Left ventricle myocardium inferior (tissue), 1 donor: ENCODE data around the gene PDHB. TPM values are rescaled to one million over a fixed set of nuclear protein-coding genes. Genes with fewer than 3 reads are reported as not detected.

Experiments used
- DNase-seq: peaks from one replicate; pipeline ENCODE4 v3.0.0-alpha.2; 2020
- H3K27ac ChIP-seq: fragments of 200-600 bp; replicated peaks from 2 replicates; pipeline ENCODE4 v1.8.0; 2021
- H3K27me3 ChIP-seq: fragments of 200-600 bp; 2 replicates; pipeline ENCODE4 v1.8.0; 2021; ENCODE audit warnings: low read depth
- H3K36me3 ChIP-seq: fragments of 200-600 bp; 2 replicates; pipeline ENCODE4 v1.8.0; 2021
- H3K4me1 ChIP-seq: fragments of 200-600 bp; 2 replicates; pipeline ENCODE4 v1.8.0; 2021
- H3K4me3 ChIP-seq: fragments of 200-600 bp; 2 replicates; pipeline ENCODE4 v1.8.0; 2021; ENCODE audit warnings: mild to moderate bottlenecking, moderate library complexity
- H3K9me3 ChIP-seq: fragments of 200-600 bp; replicated peaks from 2 replicates; pipeline ENCODE4 v1.8.0; 2021
- intact Hi-C: fragments of 100-400 bp; cut with micrococcal nuclease; formaldehyde crosslinking; loops from one replicate; pipeline ENCODE4 v1.11.0; 2022
- long read RNA-seq: library from polyadenylated mRNA; unstranded; transcript quantifications from one replicate; pipeline ENCODE4 v2.0.0, GENCODE V29; 2021
- total RNA-seq: library from RNA; stranded (reverse); fragmentation: NEBNext Ultra II Directional; extraction: Animal tissue kit (Norgen Biotek cat#: 25700); gene quantifications from one replicate; pipeline ENCODE4 v1.2.1, GENCODE V29; 2021
- TF ChIP-seq, protein P1 (sequence below): fragments of 200-600 bp; IDR thresholded peaks from 2 replicates; pipeline ENCODE4 v1.8.0; 2021; ENCODE audit warnings: antibody characterized with exemption, mild to moderate bottlenecking, borderline replicate concordance
- donor health status: DM: no; HTN: yes; CAD: no; lungs with severe emphysema.

Gene PDHB
- total RNA-seq, result 195 TPM
- long read RNA-seq, transcript PDHB-201 (10 exons, 1,527 nt), result major isoform, 268 of 291 reads
- long read RNA-seq, transcript PDHB-202 (9 exons, 1,478 nt), result minor isoform, 5 of 291 reads
- long read RNA-seq, partial matches to known transcripts, result 4 of 291 reads
- long read RNA-seq, other reads (novel, unspliced or antisense), result 11 of 291 reads

DNA sequence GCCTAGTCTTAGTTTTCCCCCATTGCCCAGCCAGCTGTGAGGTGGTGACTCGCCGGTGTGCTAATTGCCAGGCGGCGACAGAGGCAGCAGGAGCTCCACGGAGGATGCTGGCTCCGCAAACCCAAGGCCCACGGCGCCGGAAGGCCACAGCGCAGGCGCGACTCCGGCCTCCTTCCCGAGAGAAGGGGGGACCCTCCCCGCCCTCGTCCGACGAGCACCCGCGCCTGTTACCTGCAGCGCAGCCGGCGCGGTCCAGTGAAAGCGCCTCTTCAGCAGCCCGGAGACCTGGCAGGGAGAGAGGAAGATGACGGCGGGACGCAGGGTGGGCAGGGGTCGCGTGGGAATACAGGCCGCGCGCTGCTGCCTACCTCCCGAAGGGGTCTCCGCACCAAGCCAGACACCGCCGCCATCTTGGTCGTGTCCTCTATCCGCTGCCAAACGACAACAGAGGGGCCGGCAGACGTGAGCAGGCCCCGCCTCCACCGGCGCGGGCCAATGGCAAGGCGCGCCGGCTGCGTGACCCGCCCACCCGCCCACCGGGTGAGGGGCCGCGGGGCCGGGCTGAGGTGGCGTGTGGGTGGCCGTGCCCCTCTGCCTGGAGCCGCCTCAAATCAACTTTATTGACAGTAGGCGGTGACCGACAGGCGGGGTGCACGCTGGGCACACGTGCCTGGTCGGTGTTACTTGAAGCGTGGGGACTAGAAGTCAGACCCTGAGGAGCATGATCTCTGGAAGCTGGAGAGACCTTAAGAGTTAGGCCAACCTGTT is at the start of gene PDHB:
Gene PDHB, minus strand, starts transcription at position 433 of the 768 bp plus-strand sequence. Its CDS starts 23 bp downstream, at position 410.
- peak; percentile 92 for DNase-seq
- Histone ChIP-seq H3K27me3 (no peaks in the 10 kb centered on the region), H3K27ac (peak within 1 kb of the TSS; percentile 97), H3K36me3 (peaks cover 34% of the 10 kb centered on the region), H3K9me3 (no peaks in the 10 kb centered on the region), H3K4me1 (peaks cover 45% of the 10 kb centered on the region), H3K4me3 (peak within 1 kb of the TSS; percentile 84)
- TF ChIP-seq, protein P1, sequence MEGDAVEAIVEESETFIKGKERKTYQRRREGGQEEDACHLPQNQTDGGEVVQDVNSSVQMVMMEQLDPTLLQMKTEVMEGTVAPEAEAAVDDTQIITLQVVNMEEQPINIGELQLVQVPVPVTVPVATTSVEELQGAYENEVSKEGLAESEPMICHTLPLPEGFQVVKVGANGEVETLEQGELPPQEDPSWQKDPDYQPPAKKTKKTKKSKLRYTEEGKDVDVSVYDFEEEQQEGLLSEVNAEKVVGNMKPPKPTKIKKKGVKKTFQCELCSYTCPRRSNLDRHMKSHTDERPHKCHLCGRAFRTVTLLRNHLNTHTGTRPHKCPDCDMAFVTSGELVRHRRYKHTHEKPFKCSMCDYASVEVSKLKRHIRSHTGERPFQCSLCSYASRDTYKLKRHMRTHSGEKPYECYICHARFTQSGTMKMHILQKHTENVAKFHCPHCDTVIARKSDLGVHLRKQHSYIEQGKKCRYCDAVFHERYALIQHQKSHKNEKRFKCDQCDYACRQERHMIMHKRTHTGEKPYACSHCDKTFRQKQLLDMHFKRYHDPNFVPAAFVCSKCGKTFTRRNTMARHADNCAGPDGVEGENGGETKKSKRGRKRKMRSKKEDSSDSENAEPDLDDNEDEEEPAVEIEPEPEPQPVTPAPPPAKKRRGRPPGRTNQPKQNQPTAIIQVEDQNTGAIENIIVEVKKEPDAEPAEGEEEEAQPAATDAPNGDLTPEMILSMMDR, result no peak
- intact Hi-C loops, result no loop called here

DNA sequence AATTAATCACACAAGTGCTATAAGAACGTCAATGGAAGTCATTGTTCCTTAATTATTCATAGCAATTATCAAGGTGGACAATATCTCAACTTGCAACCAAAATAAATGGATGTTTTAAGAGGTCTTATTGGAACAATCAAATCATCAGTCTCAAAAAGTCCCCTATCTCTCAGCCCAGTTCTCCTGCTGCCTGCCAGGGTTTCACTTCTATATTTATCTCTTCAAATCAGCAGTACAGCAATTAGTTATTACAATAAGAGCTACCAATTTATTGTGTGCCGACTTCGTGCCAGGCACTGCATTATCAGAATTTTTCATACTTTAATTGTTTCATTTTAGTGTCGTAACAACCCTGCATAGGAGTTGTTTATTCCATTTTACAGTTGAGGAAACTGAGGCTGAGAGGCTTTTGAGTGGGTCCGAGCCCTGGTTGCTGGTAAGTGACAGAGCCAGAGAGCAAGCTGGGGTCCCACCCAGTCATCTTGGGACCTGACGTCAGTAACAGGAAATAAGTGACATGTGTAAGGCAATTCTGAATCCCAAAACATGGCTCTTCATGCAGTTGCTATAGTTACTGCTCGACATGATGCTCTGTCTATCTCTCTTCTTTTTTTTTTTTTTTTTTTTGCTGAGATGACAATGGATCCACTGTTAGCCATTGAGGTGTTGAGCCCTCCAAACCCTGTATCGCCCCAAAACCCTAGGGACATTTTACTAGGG is 49.4 kb upstream of the PDHB start:
- H3K27me3 ChIP-seq, result no peaks in the 10 kb centered on the region
- TF ChIP-seq, protein P1, result no peak
- peaks cover 38% of the 10 kb centered on the region for H3K4me1 ChIP-seq
- peak overlapping the region; percentile 80 for H3K27ac ChIP-seq
- no peak for DNase-seq
- H3K36me3 ChIP-seq, result no peaks in the 10 kb centered on the region
- intact Hi-C loops, result no loop called here
- peaks cover 8% of the 10 kb centered on the region for H3K9me3 ChIP-seq
- no peak overlapping the region for H3K4me3 ChIP-seq

DNA sequence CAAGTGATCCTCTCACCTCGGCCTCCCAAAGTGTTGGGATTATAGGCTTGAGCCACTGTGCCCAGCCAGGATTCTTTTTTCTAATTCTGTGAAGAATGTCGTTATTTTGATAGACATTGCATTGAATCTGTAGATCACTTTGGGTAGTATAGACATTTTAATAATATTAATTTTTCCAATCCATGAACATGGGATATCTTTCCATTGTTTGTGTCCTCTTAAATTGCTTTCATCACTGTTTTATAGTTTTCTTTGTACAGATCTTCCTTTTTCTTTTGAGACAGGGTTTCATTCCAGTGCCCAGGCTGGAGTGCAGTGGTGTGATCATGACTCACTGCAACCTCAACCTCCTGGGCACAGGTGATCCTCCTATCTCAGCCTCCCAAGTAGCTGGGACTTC is 46.7 kb upstream of the PDHB start:
- TF ChIP-seq, protein P1, result no peak

GRCh38 chr3:58478781-58479180 is 45.1 kb upstream of the PDHB start:
- no peaks in the 10 kb centered on the region for H3K36me3 ChIP-seq
- peaks cover 8% of the 10 kb centered on the region for H3K9me3 ChIP-seq
- H3K27ac ChIP-seq, result no peak overlapping the region
- no peak for DNase-seq
- TF ChIP-seq, protein P1, result no peak
- intact Hi-C loops, result no loop called here
- no peaks in the 10 kb centered on the region for H3K27me3 ChIP-seq
- H3K4me1 ChIP-seq, result peaks cover 20% of the 10 kb centered on the region
- H3K4me3 ChIP-seq, result no peak overlapping the region

More for the DNA sequence above, 46.7 kb upstream of the PDHB start:
- Histone ChIP-seq H3K36me3 (no peaks in the 10 kb centered on the region), H3K9me3 (peaks cover 8% of the 10 kb centered on the region), H3K27ac (no peak overlapping the region), H3K27me3 (no peaks in the 10 kb centered on the region), H3K4me3 (no peak overlapping the region), H3K4me1 (peaks cover 29% of the 10 kb centered on the region)
- intact Hi-C loops, result no loop called here
- DNase-seq, result no peak

- Histone ChIP-seq H3K27me3 (no peaks in the 10 kb centered on the region), H3K27ac (no peak overlapping the region), H3K36me3 (no peaks in the 10 kb centered on the region), H3K4me3 (no peak overlapping the region), H3K4me1 (peaks cover 19% of the 10 kb centered on the region), H3K9me3 (peaks cover under 1% of the 10 kb centered on the region)
- intact Hi-C loops, result no loop called here
- TF ChIP-seq, protein P1, result no peak
- no peak for DNase-seq
Observed at GRCh38 chr3:58474967-58475578, 41.4 kb upstream of the PDHB start.
